HEK293 (cell line): ENCODE results near the gene PPP1CA.

Source experiments
- BCL11B ChIP-seq: fragments of 450-650 bp; formaldehyde crosslinking; IDR thresholded peaks from 2 replicates; pipeline ENCODE4 v1.5.1; 2016; ENCODE audit warnings: low read depth, missing biosample characterization, missing genetic modification characterization
- EGR2 ChIP-seq: fragments of 450-650 bp; formaldehyde crosslinking; IDR thresholded peaks from 2 replicates; pipeline ENCODE4 v1.5.1; 2016; ENCODE audit warnings: low read depth, missing biosample characterization, missing genetic modification characterization
- GLIS2 ChIP-seq: fragments of 450-650 bp; formaldehyde crosslinking; IDR thresholded peaks from 2 replicates; pipeline ENCODE4 v1.5.1; 2016; ENCODE audit warnings: missing biosample characterization, missing genetic modification characterization
- KLF10 ChIP-seq: fragments of 450-650 bp; IDR thresholded peaks from 2 replicates; pipeline ENCODE4 v1.5.1; 2018; ENCODE audit warnings: missing biosample characterization, mild to moderate bottlenecking, missing genetic modification characterization
- KLF7 ChIP-seq: fragments of 450-650 bp; formaldehyde crosslinking; IDR thresholded peaks from 2 replicates; pipeline ENCODE4 v1.5.1; 2016; ENCODE audit warnings: missing biosample characterization, missing genetic modification characterization, borderline replicate concordance
- OVOL3 ChIP-seq: fragments of 450-650 bp; formaldehyde crosslinking; IDR thresholded peaks from 2 replicates; pipeline ENCODE4 v1.5.1; 2016; ENCODE audit warnings: missing biosample characterization, missing genetic modification characterization
- YY1 ChIP-seq: fragments of 450-650 bp; formaldehyde crosslinking; IDR thresholded peaks from 2 replicates; pipeline ENCODE4 v1.5.1; 2018; ENCODE audit warnings: missing biosample characterization, missing genetic modification characterization
- ZBTB48 ChIP-seq: fragments of 450-650 bp; formaldehyde crosslinking; IDR thresholded peaks from 2 replicates; pipeline ENCODE4 v1.5.1; 2016; ENCODE audit warnings: missing biosample characterization, missing genetic modification characterization
- ZBTB8A ChIP-seq: fragments of 450-650 bp; formaldehyde crosslinking; IDR thresholded peaks from 2 replicates; pipeline ENCODE4 v1.5.1; 2016; ENCODE audit warnings: missing biosample characterization, missing genetic modification characterization
- ZEB2 ChIP-seq: fragments of 450-650 bp; formaldehyde crosslinking; IDR thresholded peaks from 2 replicates; pipeline ENCODE4 v1.5.1; 2016; ENCODE audit warnings: missing biosample characterization, missing genetic modification characterization
- ZFP69B ChIP-seq: fragments of 450-650 bp; formaldehyde crosslinking; IDR thresholded peaks from 2 replicates; pipeline ENCODE4 v1.5.1; 2016; ENCODE audit warnings: missing biosample characterization, missing genetic modification characterization
- ZIC2 ChIP-seq: fragments of 450-650 bp; formaldehyde crosslinking; IDR thresholded peaks from 2 replicates; pipeline ENCODE4 v1.5.1; 2016; ENCODE audit warnings: missing biosample characterization, missing genetic modification characterization
- ZNF114 ChIP-seq: fragments of 450-650 bp; formaldehyde crosslinking; IDR thresholded peaks from 2 replicates; pipeline ENCODE4 v1.5.0; 2017; ENCODE audit warnings: missing biosample characterization, missing genetic modification characterization
- ZNF274 ChIP-seq, 2 experiments: fragments of 200-500 bp in 1 of 2; fragments of 450-650 bp in 1 of 2; sonication (Bioruptor generic) in 1 of 2; formaldehyde crosslinking in 1 of 2; IDR thresholded peaks; 2 replicates each; pipeline versions ENCODE4 v1.5.1 to v1.6.1; 2014 to 2016; ENCODE audit warnings: borderline replicate concordance in 1 of 2, inconsistent platforms in 1 of 2, low read length in 1 of 2, missing biosample characterization in 1 of 2, missing genetic modification characterization in 1 of 2
- ZNF560 ChIP-seq: fragments of 450-650 bp; formaldehyde crosslinking; IDR thresholded peaks from 2 replicates; pipeline ENCODE4 v1.5.1; 2017; ENCODE audit warnings: missing biosample characterization, missing genetic modification characterization, borderline replicate concordance
- ZNF561 ChIP-seq: fragments of 450-650 bp; IDR thresholded peaks from 2 replicates; pipeline ENCODE4 v1.5.1; 2018; ENCODE audit warnings: missing biosample characterization, missing genetic modification characterization, borderline replicate concordance
- ZNF571 ChIP-seq: fragments of 450-650 bp; formaldehyde crosslinking; IDR thresholded peaks from 2 replicates; pipeline ENCODE4 v1.5.0; 2017; ENCODE audit warnings: missing biosample characterization, missing genetic modification characterization
- ZNF629 ChIP-seq: fragments of 450-650 bp; formaldehyde crosslinking; IDR thresholded peaks from 2 replicates; pipeline ENCODE4 v1.5.1; 2017; ENCODE audit warnings: missing biosample characterization, missing genetic modification characterization
- ZNF701 ChIP-seq: fragments of 450-650 bp; formaldehyde crosslinking; IDR thresholded peaks from 2 replicates; pipeline ENCODE4 v1.5.1; 2016; ENCODE audit warnings: missing biosample characterization, missing genetic modification characterization
- ZNF704 ChIP-seq: fragments of 450-650 bp; formaldehyde crosslinking; IDR thresholded peaks from 2 replicates; pipeline ENCODE4 v1.5.1; 2016; ENCODE audit warnings: missing biosample characterization, missing genetic modification characterization
- ZNF777 ChIP-seq: fragments of 450-650 bp; formaldehyde crosslinking; IDR thresholded peaks from 2 replicates; pipeline ENCODE4 v1.5.1; 2017; ENCODE audit warnings: missing biosample characterization, missing genetic modification characterization, borderline replicate concordance
- ZSCAN16 ChIP-seq: fragments of 450-650 bp; formaldehyde crosslinking; IDR thresholded peaks from 2 replicates; pipeline ENCODE4 v1.5.1; 2016; ENCODE audit warnings: missing biosample characterization, missing genetic modification characterization
- ZSCAN30 ChIP-seq: fragments of 450-650 bp; IDR thresholded peaks from 2 replicates; pipeline ENCODE4 v1.5.1; 2018; ENCODE audit warnings: missing biosample characterization, mild to moderate bottlenecking, missing genetic modification characterization, moderate library complexity
- TF ChIP-seq, protein P1 (sequence below): fragments of 450-650 bp; formaldehyde crosslinking; IDR thresholded peaks from 2 replicates; pipeline ENCODE4 v1.5.1; 2016; ENCODE audit warnings: missing biosample characterization, missing genetic modification characterization
- TF ChIP-seq, protein P2 (sequence below): fragments of 450-650 bp; formaldehyde crosslinking; IDR thresholded peaks from 2 replicates; pipeline ENCODE4 v1.5.1; 2016; ENCODE audit warnings: missing biosample characterization, missing genetic modification characterization
- TF ChIP-seq, protein P3 (sequence below): fragments of 450-650 bp; formaldehyde crosslinking; IDR thresholded peaks from 2 replicates; pipeline ENCODE4 v1.5.1; 2016; ENCODE audit warnings: missing biosample characterization, missing genetic modification characterization
- TF ChIP-seq, protein P4 (sequence below): fragments of 450-650 bp; formaldehyde crosslinking; IDR thresholded peaks from 2 replicates; pipeline ENCODE4 v1.5.1; 2016; ENCODE audit warnings: missing biosample characterization, missing genetic modification characterization
- TF ChIP-seq, protein P5 (sequence below): fragments of 450-650 bp; formaldehyde crosslinking; IDR thresholded peaks from 2 replicates; pipeline ENCODE4 v1.5.1; 2016; ENCODE audit warnings: missing biosample characterization, missing genetic modification characterization

The PPP1CA gene

GRCh38 chr11:67416416-67417335 is 15.0 kb upstream of the PPP1CA start (continued):
- TF ChIP-seq ZNF274 (IDR thresholded peaks at IDR 0.05; ENCODE audit: low read length) (no peak), ZNF274 (tag by site-specific recombination; IDR thresholded peaks at IDR 0.05; ENCODE audit: borderline replicate concordance) (no peak), ZNF114 (tag by site-specific recombination) (no peak), ZBTB48 (tag by site-specific recombination) (no peak), GLIS2 (peak; percentile 19; the same call in 1 of the 2 replicates), KLF7 (tag by site-specific recombination) (no peak), ZNF701 (no peak), ZBTB8A (peak; percentile 33; the same call in 1 of the 2 replicates), ZNF629 (tag by site-specific recombination) (0 out of 2 replicates have a peak, but pooled peaks have one; percentile 36), KLF10 (tag by site-specific recombination) (no peak), YY1 (tag by site-specific recombination) (no peak), ZFP69B (tag by site-specific recombination) (no peak), BCL11B (tag by site-specific recombination) (no peak), ZNF777 (no peak), ZSCAN16 (tag by site-specific recombination) (peak; percentile 76; the same call in 1 of the 2 replicates), ZNF561 (peak; percentile 21; the same call in 1 of the 2 replicates), ZEB2 (no peak), ZNF571 (no peak), ZSCAN30 (tag by site-specific recombination) (no peak), ZIC2 (tag by site-specific recombination) (peak; percentile 80), ZNF704 (no peak), OVOL3 (tag by site-specific recombination) (no peak), ZNF560 (tag by site-specific recombination) (no peak), EGR2 (tag by site-specific recombination) (peak; percentile 81)
- TF ChIP-seq, protein P1, sequence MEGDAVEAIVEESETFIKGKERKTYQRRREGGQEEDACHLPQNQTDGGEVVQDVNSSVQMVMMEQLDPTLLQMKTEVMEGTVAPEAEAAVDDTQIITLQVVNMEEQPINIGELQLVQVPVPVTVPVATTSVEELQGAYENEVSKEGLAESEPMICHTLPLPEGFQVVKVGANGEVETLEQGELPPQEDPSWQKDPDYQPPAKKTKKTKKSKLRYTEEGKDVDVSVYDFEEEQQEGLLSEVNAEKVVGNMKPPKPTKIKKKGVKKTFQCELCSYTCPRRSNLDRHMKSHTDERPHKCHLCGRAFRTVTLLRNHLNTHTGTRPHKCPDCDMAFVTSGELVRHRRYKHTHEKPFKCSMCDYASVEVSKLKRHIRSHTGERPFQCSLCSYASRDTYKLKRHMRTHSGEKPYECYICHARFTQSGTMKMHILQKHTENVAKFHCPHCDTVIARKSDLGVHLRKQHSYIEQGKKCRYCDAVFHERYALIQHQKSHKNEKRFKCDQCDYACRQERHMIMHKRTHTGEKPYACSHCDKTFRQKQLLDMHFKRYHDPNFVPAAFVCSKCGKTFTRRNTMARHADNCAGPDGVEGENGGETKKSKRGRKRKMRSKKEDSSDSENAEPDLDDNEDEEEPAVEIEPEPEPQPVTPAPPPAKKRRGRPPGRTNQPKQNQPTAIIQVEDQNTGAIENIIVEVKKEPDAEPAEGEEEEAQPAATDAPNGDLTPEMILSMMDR (tag by site-specific recombination): no peak
- TF ChIP-seq, protein P2, sequence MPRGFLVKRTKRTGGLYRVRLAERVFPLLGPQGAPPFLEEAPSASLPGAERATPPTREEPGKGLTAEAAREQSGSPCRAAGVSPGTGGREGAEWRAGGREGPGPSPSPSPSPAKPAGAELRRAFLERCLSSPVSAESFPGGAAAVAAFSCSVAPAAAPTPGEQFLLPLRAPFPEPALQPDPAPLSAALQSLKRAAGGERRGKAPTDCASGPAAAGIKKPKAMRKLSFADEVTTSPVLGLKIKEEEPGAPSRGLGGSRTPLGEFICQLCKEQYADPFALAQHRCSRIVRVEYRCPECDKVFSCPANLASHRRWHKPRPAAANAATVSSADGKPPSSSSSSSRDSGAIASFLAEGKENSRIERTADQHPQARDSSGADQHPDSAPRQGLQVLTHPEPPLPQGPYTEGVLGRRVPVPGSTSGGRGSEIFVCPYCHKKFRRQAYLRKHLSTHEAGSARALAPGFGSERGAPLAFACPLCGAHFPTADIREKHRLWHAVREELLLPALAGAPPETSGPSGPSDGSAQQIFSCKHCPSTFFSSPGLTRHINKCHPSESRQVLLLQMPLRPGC: no peak
- TF ChIP-seq, protein P3, sequence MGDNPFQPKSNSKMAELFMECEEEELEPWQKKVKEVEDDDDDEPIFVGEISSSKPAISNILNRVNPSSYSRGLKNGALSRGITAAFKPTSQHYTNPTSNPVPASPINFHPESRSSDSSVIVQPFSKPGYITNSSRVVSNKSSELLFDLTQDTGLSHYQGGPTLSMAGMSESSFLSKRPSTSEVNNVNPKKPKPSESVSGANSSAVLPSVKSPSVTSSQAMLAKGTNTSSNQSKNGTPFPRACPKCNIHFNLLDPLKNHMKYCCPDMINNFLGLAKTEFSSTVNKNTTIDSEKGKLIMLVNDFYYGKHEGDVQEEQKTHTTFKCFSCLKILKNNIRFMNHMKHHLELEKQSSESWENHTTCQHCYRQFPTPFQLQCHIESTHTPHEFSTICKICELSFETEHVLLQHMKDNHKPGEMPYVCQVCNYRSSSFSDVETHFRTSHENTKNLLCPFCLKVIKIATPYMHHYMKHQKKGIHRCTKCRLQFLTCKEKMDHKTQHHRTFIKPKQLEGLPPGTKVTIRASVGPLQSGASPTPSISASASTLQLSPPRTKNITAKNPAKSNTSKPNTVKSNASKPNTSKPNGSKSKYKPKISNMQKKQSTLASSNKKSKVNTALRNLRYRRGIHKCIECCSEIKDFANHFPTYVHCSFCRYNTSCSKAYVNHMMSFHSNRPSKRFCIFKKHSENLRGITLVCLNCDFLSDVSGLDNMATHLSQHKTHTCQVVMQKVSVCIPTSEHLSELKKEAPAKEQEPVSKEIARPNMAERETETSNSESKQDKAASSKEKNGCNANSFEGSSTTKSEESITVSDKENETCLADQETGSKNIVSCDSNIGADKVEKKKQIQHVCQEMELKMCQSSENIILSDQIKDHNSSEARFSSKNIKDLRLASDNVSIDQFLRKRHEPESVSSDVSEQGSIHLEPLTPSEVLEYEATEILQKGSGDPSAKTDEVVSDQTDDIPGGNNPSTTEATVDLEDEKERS (tag by site-specific recombination): no peak
- TF ChIP-seq, protein P4, sequence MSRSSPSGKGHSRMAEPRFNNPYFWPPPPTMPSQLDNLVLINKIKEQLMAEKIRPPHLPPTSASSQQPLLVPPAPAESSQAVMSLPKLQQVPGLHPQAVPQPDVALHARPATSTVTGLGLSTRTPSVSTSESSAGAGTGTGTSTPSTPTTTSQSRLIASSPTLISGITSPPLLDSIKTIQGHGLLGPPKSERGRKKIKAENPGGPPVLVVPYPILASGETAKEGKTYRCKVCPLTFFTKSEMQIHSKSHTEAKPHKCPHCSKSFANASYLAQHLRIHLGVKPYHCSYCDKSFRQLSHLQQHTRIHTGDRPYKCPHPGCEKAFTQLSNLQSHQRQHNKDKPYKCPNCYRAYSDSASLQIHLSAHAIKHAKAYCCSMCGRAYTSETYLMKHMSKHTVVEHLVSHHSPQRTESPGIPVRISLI (tag by site-specific recombination): no peak
- TF ChIP-seq, protein P5, sequence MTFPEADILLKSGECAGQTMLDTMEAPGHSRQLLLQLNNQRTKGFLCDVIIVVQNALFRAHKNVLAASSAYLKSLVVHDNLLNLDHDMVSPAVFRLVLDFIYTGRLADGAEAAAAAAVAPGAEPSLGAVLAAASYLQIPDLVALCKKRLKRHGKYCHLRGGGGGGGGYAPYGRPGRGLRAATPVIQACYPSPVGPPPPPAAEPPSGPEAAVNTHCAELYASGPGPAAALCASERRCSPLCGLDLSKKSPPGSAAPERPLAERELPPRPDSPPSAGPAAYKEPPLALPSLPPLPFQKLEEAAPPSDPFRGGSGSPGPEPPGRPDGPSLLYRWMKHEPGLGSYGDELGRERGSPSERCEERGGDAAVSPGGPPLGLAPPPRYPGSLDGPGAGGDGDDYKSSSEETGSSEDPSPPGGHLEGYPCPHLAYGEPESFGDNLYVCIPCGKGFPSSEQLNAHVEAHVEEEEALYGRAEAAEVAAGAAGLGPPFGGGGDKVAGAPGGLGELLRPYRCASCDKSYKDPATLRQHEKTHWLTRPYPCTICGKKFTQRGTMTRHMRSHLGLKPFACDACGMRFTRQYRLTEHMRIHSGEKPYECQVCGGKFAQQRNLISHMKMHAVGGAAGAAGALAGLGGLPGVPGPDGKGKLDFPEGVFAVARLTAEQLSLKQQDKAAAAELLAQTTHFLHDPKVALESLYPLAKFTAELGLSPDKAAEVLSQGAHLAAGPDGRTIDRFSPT (tag by site-specific recombination): no peak
